GM12875 (cell line): Measurements from ENCODE around the gene PLA2G15.

ENCODE experiments used
- H3K4me3 ChIP-seq: one replicate; pipeline ENCODE4 v1.5.1; 2011; ENCODE audit warnings: low read depth, low read length, control low read depth
- CTCF ChIP-seq: IDR thresholded peaks from 2 replicates; pipeline ENCODE4 v1.5.1; 2011; ENCODE audit warnings: low read depth, mild to moderate bottlenecking, control low read depth, inconsistent platforms, low read length, moderate library complexity, borderline replicate concordance; ENCODE audit not compliant: insufficient read depth

Gene PLA2G15

GRCh38 chr16:68272507-68273209 is 27.5 kb downstream of the PLA2G15 start:
- H3K4me3 ChIP-seq = no peak overlapping the region
- TF ChIP-seq CTCF = no peak

DNA sequence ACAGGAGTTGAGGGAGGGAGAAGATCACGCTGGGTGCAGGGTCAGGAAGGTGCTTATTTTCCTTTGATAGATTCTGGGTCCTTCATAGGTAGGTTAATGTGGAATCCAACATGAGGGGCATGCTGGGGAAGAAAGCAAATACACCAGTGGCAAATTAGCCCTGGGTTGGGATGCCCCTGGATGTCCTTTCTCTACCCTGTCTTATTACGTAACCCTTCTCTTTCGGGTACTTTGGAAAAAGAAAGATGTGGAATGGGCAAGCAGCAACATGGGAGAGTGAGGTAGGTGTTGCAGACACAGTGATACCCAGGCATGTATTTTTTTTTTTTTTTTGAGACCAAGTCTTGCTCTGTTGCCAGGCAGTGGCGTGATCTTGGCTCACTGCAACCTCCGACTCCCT is 28.3 kb downstream of the PLA2G15 start:
- H3K4me3 ChIP-seq = no peak overlapping the region
- TF ChIP-seq CTCF = no peak

DNA sequence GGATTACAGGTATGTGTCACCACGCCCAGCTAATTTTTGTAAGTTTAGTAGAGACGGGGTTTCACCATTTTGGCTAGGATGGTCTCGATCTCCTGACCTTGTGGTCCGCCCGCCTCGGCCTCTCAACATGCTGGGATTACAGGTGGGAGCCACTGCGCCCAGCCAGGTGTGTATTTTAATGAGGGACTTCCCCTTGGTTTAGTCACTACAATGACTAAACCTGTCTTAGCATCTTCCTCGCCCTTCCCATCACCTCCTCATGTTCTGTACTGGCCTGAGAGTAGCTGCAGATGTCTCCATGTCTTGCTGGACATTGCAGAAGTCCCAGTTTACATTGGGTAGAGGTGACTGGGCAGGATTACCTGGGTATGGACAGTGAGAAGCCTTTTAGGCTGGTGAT is 28.7 kb downstream of the PLA2G15 start:
- no peak overlapping the region for H3K4me3 ChIP-seq
- no peak for TF ChIP-seq CTCF

GRCh38 chr16:68274441-68274840 is 29.3 kb downstream of the PLA2G15 start:
- TF ChIP-seq CTCF = no peak
- H3K4me3 ChIP-seq = no peak overlapping the region

DNA sequence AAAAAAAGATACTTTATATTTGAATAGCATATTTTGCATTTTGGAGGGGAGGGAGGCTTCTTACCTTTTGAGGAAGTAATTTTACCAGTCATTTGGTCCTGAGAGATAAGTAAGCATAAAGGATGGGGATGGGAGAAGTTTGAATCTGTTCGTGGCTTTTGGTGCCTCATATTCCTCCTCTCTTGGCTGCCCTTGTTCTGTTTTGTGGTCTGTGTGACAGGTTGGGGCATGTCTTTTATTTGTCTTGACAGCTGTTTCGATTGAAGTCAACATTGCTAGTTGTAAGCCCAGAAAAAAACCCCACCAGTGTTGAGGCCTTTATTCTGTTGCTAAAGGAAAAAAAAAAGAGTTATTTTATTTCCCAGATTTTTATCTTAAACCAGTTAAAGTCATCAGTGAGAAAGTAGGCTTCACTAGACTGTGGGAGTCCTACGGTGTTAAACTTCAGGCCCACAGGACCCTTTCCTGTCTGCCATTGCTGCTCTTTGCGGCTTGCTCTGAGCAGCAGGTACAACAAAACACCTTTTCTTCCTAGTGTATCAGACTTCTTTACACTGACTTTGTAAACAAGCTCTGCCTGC is 30.5 kb downstream of the PLA2G15 start:
- no peak for TF ChIP-seq CTCF
- no peak overlapping the region for H3K4me3 ChIP-seq

GRCh38 chr16:68276223-68276622 is 31.1 kb downstream of the PLA2G15 start:
- no peak for TF ChIP-seq CTCF
- H3K4me3 ChIP-seq = no peak overlapping the region
